Brain microvascular endothelial cell (primary cell): Measurements from ENCODE around the gene CHCHD3.

Experiments used
- DNase-seq: peaks from one replicate; pipeline ENCODE4 v3.0.0-alpha.2; 2020
- H3K27ac ChIP-seq: fragments of 250-450 bp; sonication (Bioruptor Pico); 2 replicates; pipeline ENCODE4 v1.5.1; 2020; ENCODE audit warnings: mild to moderate bottlenecking, moderate library complexity
- H3K27me3 ChIP-seq: fragments of 250-450 bp; sonication (Bioruptor Pico); replicated peaks from 2 replicates; pipeline ENCODE4 v1.5.1; 2020; ENCODE audit warnings: mild to moderate bottlenecking
- H3K36me3 ChIP-seq: fragments of 250-450 bp; sonication (Bioruptor Pico); replicated peaks from 2 replicates; pipeline ENCODE4 v1.5.1; 2020; ENCODE audit warnings: mild to moderate bottlenecking
- H3K4me3 ChIP-seq: 2 replicates; pipeline ENCODE4 v1.5.1; 2011; ENCODE audit warnings: low read depth, mild to moderate bottlenecking, control low read depth, low read length, moderate library complexity
- CTCF ChIP-seq: IDR thresholded peaks from 2 replicates; pipeline ENCODE4 v1.5.1; 2011; ENCODE audit warnings: low read depth, mild to moderate bottlenecking, moderate library complexity, low read length, control low read depth, inconsistent platforms; ENCODE audit errors: missing control alignments
- in situ Hi-C: cut with HindIII; loops from 2 replicates; pipeline ENCODE4 v1.10.0; 2017; ENCODE audit warnings: low sequenced_read_pairs, low pct_ligation_motif_present

The CHCHD3 gene

GRCh38 chr7:132965951-132966350, 115.9 kb downstream of the CHCHD3 start:
- H3K27me3 ChIP-seq = no peaks in the 10 kb centered on the region
- in situ Hi-C loops = no loop called here
- no peaks in the 10 kb centered on the region for H3K36me3 ChIP-seq
- no peak for DNase-seq
- TF ChIP-seq CTCF = no peak
- no peak overlapping the region for H3K4me3 ChIP-seq
- no peak overlapping the region for H3K27ac ChIP-seq

- no peaks in the 10 kb centered on the region for H3K27me3 ChIP-seq
- H3K4me3 ChIP-seq = no peak overlapping the region
- in situ Hi-C loops = no loop called here
- H3K27ac ChIP-seq = no peak overlapping the region
- DNase-seq = no peak
- H3K36me3 ChIP-seq = no peaks in the 10 kb centered on the region
- no peak for TF ChIP-seq CTCF
Observed at GRCh38 chr7:132964876-132965275, 117.0 kb downstream of the CHCHD3 start.

- Histone ChIP-seq H3K27ac (no peak overlapping the region), H3K27me3 (no peaks in the 10 kb centered on the region), H3K4me3 (no peak overlapping the region), H3K36me3 (no peaks in the 10 kb centered on the region)
- no peak for TF ChIP-seq CTCF
- in situ Hi-C loops = no loop called here
- DNase-seq = no peak
Observed at GRCh38 chr7:132959891-132960290, 122.0 kb downstream of the CHCHD3 start.

- in situ Hi-C loops = no loop called here
Observed at GRCh38 chr7:132956556-132956955, 125.3 kb downstream of the CHCHD3 start.

GRCh38 chr7:132953468-132953867, 128.4 kb downstream of the CHCHD3 start:
- in situ Hi-C loops = no loop called here
- H3K27ac ChIP-seq = no peak overlapping the region
- H3K4me3 ChIP-seq = no peak overlapping the region
- DNase-seq = no peak
- TF ChIP-seq CTCF = no peak
- H3K27me3 ChIP-seq = no peaks in the 10 kb centered on the region
- no peaks in the 10 kb centered on the region for H3K36me3 ChIP-seq

More at GRCh38 chr7:132956556-132956955, 125.3 kb downstream of the CHCHD3 start:
- H3K36me3 ChIP-seq = no peaks in the 10 kb centered on the region
- no peak for DNase-seq
- TF ChIP-seq CTCF = no peak
- H3K4me3 ChIP-seq = no peak overlapping the region
- no peak overlapping the region for H3K27ac ChIP-seq
- H3K27me3 ChIP-seq = no peaks in the 10 kb centered on the region

GRCh38 chr7:132950725-132951124, 131.2 kb downstream of the CHCHD3 start:
- no peak for DNase-seq
- no peak for TF ChIP-seq CTCF
- no peaks in the 10 kb centered on the region for H3K36me3 ChIP-seq
- in situ Hi-C loops = no loop called here
- no peak overlapping the region for H3K27ac ChIP-seq
- H3K4me3 ChIP-seq = no peak overlapping the region
- H3K27me3 ChIP-seq = no peaks in the 10 kb centered on the region
